Left lung (tissue), 10 donors: Measurements from ENCODE around the gene CAPRIN2. TPM values are rescaled to one million over a fixed set of nuclear protein-coding genes. Genes with fewer than 3 reads are reported as not detected.

Experiments
- ATAC-seq: fragments of 200-7000 bp; cut with Tn5 transposase; one replicate; pipeline ENCODE4 v1.9.1; 2020; ENCODE audit warnings: moderate library complexity
- DNase-seq, 4 donors: peaks; one replicate each; pipeline ENCODE4 v3.0.0-alpha.2; 2013 to 2020
- H3K27ac ChIP-seq, 2 donors: fragments of 200-600 bp; sonication (generic) in 1 of 2; one replicate each; pipeline versions ENCODE4 v1.5.0 to v1.8.0; 2020 to 2021
- H3K27me3 ChIP-seq, 2 donors: fragments of 200-600 bp; sonication (generic) in 1 of 2; one replicate each; pipeline versions ENCODE4 v1.5.0 to v1.8.0; 2020 to 2021
- H3K36me3 ChIP-seq, 2 donors: fragments of 200-600 bp; sonication (generic) in 1 of 2; one replicate each; pipeline versions ENCODE4 v1.5.0 to v1.8.0; 2020 to 2021
- H3K4me1 ChIP-seq, 2 donors: fragments of 200-600 bp; one replicate each; pipeline ENCODE4 v1.8.0; 2021
- H3K4me3 ChIP-seq, 2 donors: fragments of 200-600 bp; sonication (generic) in 1 of 2; one replicate each; pipeline versions ENCODE4 v1.5.0 to v1.8.0; 2020 to 2021; ENCODE audit warnings: mild to moderate bottlenecking in 1 of 2
- H3K9me3 ChIP-seq, 2 donors: fragments of 200-600 bp; sonication (generic) in 1 of 2; one replicate each; pipeline versions ENCODE4 v1.5.0 to v1.8.0; 2020 to 2021
- CTCF ChIP-seq, 2 donors: fragments of 200-600 bp; sonication (generic) in 1 of 2; IDR thresholded peaks; one replicate each; pipeline versions ENCODE4 v1.5.0 to v1.8.0; 2021; ENCODE audit warnings: antibody characterized with exemption in 2 of 2
- intact Hi-C, 2 donors: fragments of 100-400 bp; cut with DNase I; formaldehyde crosslinking; loops; one replicate each; pipeline versions ENCODE4 v1.11.2 to v1.14.2; 2022
- polyA plus RNA-seq, 6 donors: library from polyadenylated mRNA; unstranded; fragments of 120-200 nt; gene quantifications; one replicate each; pipeline ENCODE4 v1.2.1, GENCODE V29; 2013; ENCODE audit not compliant: insufficient read length in 6 of 6
- total RNA-seq, 2 donors: library from RNA; stranded (reverse); fragmentation: NEBNext Ultra II Directional; extraction: Animal tissue kit (Norgen Biotek cat#: 25700); gene quantifications; one replicate each; pipeline ENCODE4 v1.2.1, GENCODE V29; 2021
- donor health status: DM: no; HTN: yes; CAD: no.
- donor health status: DM: no; HTN: no; CAD: no.

CAPRIN2 gene
- total and polyA plus RNA-seq, 8 donors: 16.4 to 66.3 (median 46.0) TPM

GRCh38 chr12:30795410-30796312 is 40.9 kb upstream of the CAPRIN2 start:
- H3K4me3 ChIP-seq: peak overlapping the region; percentile 49 to 65
- H3K27me3 ChIP-seq: peaks cover 0 to 56% of the 10 kb centered on the region in 2 donors
- H3K27ac ChIP-seq: peak overlapping the region; percentile 30 to 51
- no peaks in the 10 kb centered on the region for H3K9me3 ChIP-seq
- no peak for TF ChIP-seq CTCF (IDR thresholded peaks at IDR 0.05)
- DNase-seq (peak in 3 of 4 donors; percentile 64 to 86 (median 67)), ATAC-seq (peak; percentile 84)
- intact Hi-C loops: no loop called here
- H3K36me3 ChIP-seq: no peaks in the 10 kb centered on the region
- peaks cover 5 to 25% of the 10 kb centered on the region in 2 donors for H3K4me1 ChIP-seq

GRCh38 chr12:30794591-30795409 is 40.0 kb upstream of the CAPRIN2 start:
- Histone ChIP-seq H3K36me3 (no peaks in the 10 kb centered on the region), H3K9me3 (no peaks in the 10 kb centered on the region), H3K4me3 (peak overlapping the region in 1 of 2 donors; percentile 49), H3K27ac (peak overlapping the region; percentile 30 to 51), H3K4me1 (peaks cover 5 to 25% of the 10 kb centered on the region in 2 donors), H3K27me3 (peaks cover 0 to 56% of the 10 kb centered on the region in 2 donors)
- DNase-seq (no peak), ATAC-seq (peak; percentile 24)
- TF ChIP-seq CTCF (IDR thresholded peaks at IDR 0.05): no peak
- intact Hi-C loops: no loop called here

DNA sequence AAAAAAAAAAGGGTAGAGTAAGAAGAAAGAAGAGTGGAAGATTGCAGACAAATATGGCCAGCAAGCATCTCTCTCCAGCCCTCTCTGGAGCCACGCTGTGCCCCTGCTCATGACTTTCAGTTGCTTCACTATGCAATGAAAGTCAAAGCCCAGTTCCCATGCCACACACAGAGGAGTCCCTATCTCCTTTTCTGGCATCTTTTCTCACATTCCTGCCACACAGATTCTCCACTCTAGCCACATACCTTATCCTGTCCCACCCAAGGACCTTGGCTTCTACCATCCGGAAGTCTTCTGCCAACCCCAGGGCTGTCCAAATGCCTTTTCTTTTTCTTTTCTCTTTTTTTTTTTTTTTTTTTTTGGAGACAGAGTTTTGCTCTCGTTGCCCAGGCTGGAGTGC is 39.3 kb upstream of the CAPRIN2 start:
- Histone ChIP-seq H3K36me3 (no peaks in the 10 kb centered on the region), H3K27me3 (peaks cover 0 to 49% of the 10 kb centered on the region in 2 donors), H3K4me1 (peaks cover 5 to 25% of the 10 kb centered on the region in 2 donors), H3K4me3 (no peak overlapping the region), H3K9me3 (no peaks in the 10 kb centered on the region), H3K27ac (no peak overlapping the region)
- no peak for TF ChIP-seq CTCF (IDR thresholded peaks at IDR 0.05)
- no peak for ATAC-seq
- intact Hi-C loops: no loop called here
- no peak for DNase-seq

DNA sequence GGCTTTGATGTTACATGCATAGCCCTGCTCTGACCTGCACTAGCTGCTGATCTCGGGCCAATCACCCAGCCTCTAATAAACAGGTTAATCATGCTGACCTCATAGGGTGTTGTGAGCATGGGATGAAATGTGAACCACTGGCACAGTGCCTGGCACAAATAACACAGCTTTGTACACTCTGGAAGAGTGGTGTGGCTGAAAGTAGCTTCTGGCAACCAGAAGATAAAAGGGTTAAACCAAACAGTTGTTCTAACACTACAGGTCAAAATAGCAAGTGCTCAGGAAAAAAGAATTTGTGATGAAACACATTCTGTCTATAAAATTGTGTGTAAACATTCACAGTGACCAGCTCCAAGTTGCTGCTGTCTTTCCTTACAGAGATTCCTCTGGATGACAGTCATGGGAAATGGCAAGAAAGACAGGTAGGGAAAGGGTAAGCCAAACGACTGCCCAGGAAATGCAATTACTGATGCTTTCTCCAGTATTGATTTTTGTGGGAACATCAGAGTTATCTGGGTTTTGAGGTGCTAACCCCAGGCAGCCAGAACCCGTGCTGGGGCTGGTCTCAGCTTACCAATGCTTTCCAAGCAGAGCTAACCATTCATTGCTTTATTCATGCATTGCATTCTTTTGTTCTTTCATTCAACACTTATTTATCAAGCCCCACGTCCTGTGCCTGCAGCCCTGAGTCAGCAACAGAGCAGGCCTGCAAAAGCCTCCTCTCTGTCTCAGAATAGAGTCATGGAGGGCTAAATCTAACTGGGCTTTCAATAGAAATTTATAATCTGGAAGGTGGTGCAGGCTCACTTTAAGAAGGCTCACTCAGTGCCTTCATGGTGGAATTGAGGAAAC is 38.1 kb upstream of the CAPRIN2 start:
- peaks cover 5 to 25% of the 10 kb centered on the region in 2 donors for H3K4me1 ChIP-seq
- no peaks in the 10 kb centered on the region for H3K9me3 ChIP-seq
- ATAC-seq (no peak), DNase-seq (no peak)
- peaks cover 0 to 38% of the 10 kb centered on the region in 2 donors for H3K27me3 ChIP-seq
- H3K36me3 ChIP-seq: no peaks in the 10 kb centered on the region
- intact Hi-C loops: no loop called here
- no peak overlapping the region for H3K4me3 ChIP-seq
- H3K27ac ChIP-seq: no peak overlapping the region
- no peak for TF ChIP-seq CTCF (IDR thresholded peaks at IDR 0.05)
